ENCODE data around the gene KRT33A.
"Not testable (repeated sequence)": the region's sequence is repeated elsewhere in the genome, so short reads cannot be mapped to it uniquely, and the experiment has no call there.

DNA sequence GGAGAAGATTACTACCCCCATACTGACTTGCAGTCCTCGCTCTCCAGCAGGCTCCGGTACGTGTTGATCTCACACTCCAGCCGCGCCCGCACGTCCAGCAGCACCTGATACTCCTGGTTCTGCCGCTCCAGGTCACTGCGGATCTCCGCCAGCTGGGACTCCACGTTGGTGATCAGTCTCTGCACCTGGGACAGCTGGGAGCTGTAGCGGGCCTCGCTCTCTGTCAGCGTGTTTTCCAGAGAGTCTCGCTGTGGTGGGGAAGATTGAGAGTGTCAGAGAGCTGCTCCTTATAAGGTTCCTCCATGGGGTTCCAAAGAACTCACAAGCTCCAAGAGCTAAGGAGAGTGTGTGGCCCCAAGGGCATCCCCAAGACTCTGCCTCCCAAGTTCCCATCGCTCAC is 4.2 kb downstream of the KRT33A start:
- TF ChIP-seq, protein P1, sequence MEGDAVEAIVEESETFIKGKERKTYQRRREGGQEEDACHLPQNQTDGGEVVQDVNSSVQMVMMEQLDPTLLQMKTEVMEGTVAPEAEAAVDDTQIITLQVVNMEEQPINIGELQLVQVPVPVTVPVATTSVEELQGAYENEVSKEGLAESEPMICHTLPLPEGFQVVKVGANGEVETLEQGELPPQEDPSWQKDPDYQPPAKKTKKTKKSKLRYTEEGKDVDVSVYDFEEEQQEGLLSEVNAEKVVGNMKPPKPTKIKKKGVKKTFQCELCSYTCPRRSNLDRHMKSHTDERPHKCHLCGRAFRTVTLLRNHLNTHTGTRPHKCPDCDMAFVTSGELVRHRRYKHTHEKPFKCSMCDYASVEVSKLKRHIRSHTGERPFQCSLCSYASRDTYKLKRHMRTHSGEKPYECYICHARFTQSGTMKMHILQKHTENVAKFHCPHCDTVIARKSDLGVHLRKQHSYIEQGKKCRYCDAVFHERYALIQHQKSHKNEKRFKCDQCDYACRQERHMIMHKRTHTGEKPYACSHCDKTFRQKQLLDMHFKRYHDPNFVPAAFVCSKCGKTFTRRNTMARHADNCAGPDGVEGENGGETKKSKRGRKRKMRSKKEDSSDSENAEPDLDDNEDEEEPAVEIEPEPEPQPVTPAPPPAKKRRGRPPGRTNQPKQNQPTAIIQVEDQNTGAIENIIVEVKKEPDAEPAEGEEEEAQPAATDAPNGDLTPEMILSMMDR (IDR thresholded peaks at IDR 0.05; ENCODE audit: insufficient read depth, low read length, poor library complexity, severe bottlenecking): not testable (repeated sequence)
- TF ChIP-seq EZH2phosphoT487 (conservative IDR thresholded peaks at IDR 0.05; ENCODE audit: low read length): not testable (repeated sequence)
